ENCODE results near the gene USP13. TPM values are rescaled to one million over a fixed set of nuclear protein-coding genes. Genes with fewer than 3 reads are reported as not detected.

Gene USP13
- total RNA-seq (28.6 and 30.6 TPM in 2 replicates), polyA plus RNA-seq (31.1 and 54.7 TPM in 2 replicates)

GRCh38 chr3:179652447-179653095 is at the start of gene USP13:
USP13 (plus strand) TSS chr3:179653040; CDS start chr3:179653226, 186 bp downstream.
- TF ChIP-seq CTCF (IDR thresholded peaks at IDR 0.05; ENCODE audit: low read depth, low read length) = no peak
- Histone ChIP-seq H3K4me1 (ENCODE audit: low read depth) (peaks cover 14% of the 10 kb centered on the region), H3K27me3 (no peaks in the 10 kb centered on the region), H3K4me3 (peak within 1 kb of the TSS; percentile 84), H3K9me3 (ENCODE audit: low read depth) (no peaks in the 10 kb centered on the region), H3K27ac (peak within 1 kb of the TSS; percentile 96), H3K36me3 (no peaks in the 10 kb centered on the region)
- peak; percentile 88 to 91 for DNase-seq (ENCODE audit: low read depth in 1 of 2, low spot score in 1 of 2)

GRCh38 chr3:179603321-179603720 is 49.5 kb upstream of the USP13 start:
- Histone ChIP-seq H3K9me3 (ENCODE audit: low read depth) (no peaks in the 10 kb centered on the region), H3K36me3 (peaks cover 35% of the 10 kb centered on the region), H3K27me3 (no peaks in the 10 kb centered on the region), H3K4me1 (ENCODE audit: low read depth) (peaks cover 13% of the 10 kb centered on the region), H3K4me3 (peak overlapping the region; percentile 70), H3K27ac (no peak overlapping the region)
- TF ChIP-seq CTCF (IDR thresholded peaks at IDR 0.05; ENCODE audit: low read depth, low read length) = no peak
- no peak for DNase-seq (ENCODE audit: low read depth in 1 of 2, low spot score in 1 of 2)

GRCh38 chr3:179603831-179604230 is 49.0 kb upstream of the USP13 start:
- H3K36me3 ChIP-seq = peaks cover 30% of the 10 kb centered on the region
- DNase-seq (ENCODE audit: low read depth in 1 of 2, low spot score in 1 of 2) = no peak
- H3K27ac ChIP-seq = peak overlapping the region; percentile 97
- peaks cover 13% of the 10 kb centered on the region for H3K4me1 ChIP-seq (ENCODE audit: low read depth)
- peak overlapping the region; percentile 70 for H3K4me3 ChIP-seq
- no peaks in the 10 kb centered on the region for H3K27me3 ChIP-seq
- no peak for TF ChIP-seq CTCF (IDR thresholded peaks at IDR 0.05; ENCODE audit: low read depth, low read length)
- H3K9me3 ChIP-seq (ENCODE audit: low read depth) = no peaks in the 10 kb centered on the region

GRCh38 chr3:179604321-179605078 is 48.3 kb upstream of the USP13 start, which contains the start of the genes MRPL47 and NDUFB5:
MRPL47 (minus strand) TSS chr3:179604638; CDS start chr3:179604624, 14 bp downstream.
NDUFB5 (plus strand) TSS chr3:179604794; CDS start chr3:179604816, 22 bp downstream.
- DNase-seq (ENCODE audit: low read depth in 1 of 2, low spot score in 1 of 2) = peak; percentile 97 to 98
- Histone ChIP-seq H3K27ac (peak within 1 kb of the TSS; percentile 97), H3K9me3 (ENCODE audit: low read depth) (no peaks in the 10 kb centered on the region), H3K4me1 (ENCODE audit: low read depth) (peaks cover 13% of the 10 kb centered on the region), H3K27me3 (no peaks in the 10 kb centered on the region), H3K36me3 (peaks cover 24% of the 10 kb centered on the region), H3K4me3 (peak within 1 kb of the TSS; percentile 70)
- TF ChIP-seq CTCF (IDR thresholded peaks at IDR 0.05; ENCODE audit: low read depth, low read length) = no peak

GRCh38 chr3:179606534-179607085 is 46.2 kb upstream of the USP13 start:
- Histone ChIP-seq H3K4me1 (ENCODE audit: low read depth) (peaks cover 13% of the 10 kb centered on the region), H3K36me3 (peaks cover 8% of the 10 kb centered on the region), H3K27me3 (no peaks in the 10 kb centered on the region), H3K9me3 (ENCODE audit: low read depth) (no peaks in the 10 kb centered on the region), H3K27ac (no peak overlapping the region), H3K4me3 (no peak overlapping the region)
- TF ChIP-seq CTCF (IDR thresholded peaks at IDR 0.05; ENCODE audit: low read depth, low read length) = no peak
- no peak for DNase-seq (ENCODE audit: low read depth in 1 of 2, low spot score in 1 of 2)
